GM18508 (cell line): ENCODE measurements around the gene APCDD1L.

Experiments
- ATAC-seq: cut with Tn5 transposase; IDR thresholded peaks from one replicate; pipeline ENCODE4 v1.9.1; 2021; ENCODE audit warnings: moderate number of reproducible peaks; ENCODE audit not compliant: insufficient read depth, unreplicated experiment

Gene APCDD1L

GRCh38 chr20:58492795-58493524 lies 22.2 kb downstream of the APCDD1L start:
- no peak for ATAC-seq

- ATAC-seq, result no peak
Measured at GRCh38 chr20:58492074-58492718, 23.0 kb downstream of the APCDD1L start.

GRCh38 chr20:58486207-58486606 lies 29.0 kb downstream of the APCDD1L start:
- ATAC-seq, result no peak

GRCh38 chr20:58485393-58485792 lies 29.8 kb downstream of the APCDD1L start:
- no peak for ATAC-seq

GRCh38 chr20:58483470-58483869 lies 31.7 kb downstream of the APCDD1L start:
- ATAC-seq, result no peak

GRCh38 chr20:58483051-58483450 lies 32.1 kb downstream of the APCDD1L start:
- ATAC-seq, result no peak

GRCh38 chr20:58482416-58482815 lies 32.8 kb downstream of the APCDD1L start:
- ATAC-seq, result no peak

GRCh38 chr20:58481481-58482021 lies 33.6 kb downstream of the APCDD1L start:
- no peak for ATAC-seq

GRCh38 chr20:58480551-58481336 lies 34.5 kb downstream of the APCDD1L start:
- ATAC-seq, result no peak

- no peak for ATAC-seq
Measured at GRCh38 chr20:58479726-58480440, 35.3 kb downstream of the APCDD1L start.

GRCh38 chr20:58478141-58478805 lies 36.9 kb downstream of the APCDD1L start:
- ATAC-seq, result no peak

GRCh38 chr20:58475466-58475865 lies 39.7 kb downstream of the APCDD1L start:
- no peak for ATAC-seq

GRCh38 chr20:58473453-58474425 lies 41.5 kb downstream of the APCDD1L start:
- no peak for ATAC-seq

GRCh38 chr20:58472273-58473018 lies 42.8 kb downstream of the APCDD1L start:
- ATAC-seq, result no peak

- no peak for ATAC-seq
Measured at GRCh38 chr20:58471193-58472164, 43.7 kb downstream of the APCDD1L start.

GRCh38 chr20:58470336-58471192 lies 44.6 kb downstream of the APCDD1L start:
- ATAC-seq, result no peak
